Activated T-helper 1 cell treated with Interleukin-2 at 50 U/mL for 16 hours (primary cell): ENCODE measurements around the gene PANK1.

ENCODE experiments used
- DNase-seq: peaks from one replicate; pipeline ENCODE4 v3.0.0-alpha.2; 2020; ENCODE audit warnings: low read depth

The PANK1 gene

DNA sequence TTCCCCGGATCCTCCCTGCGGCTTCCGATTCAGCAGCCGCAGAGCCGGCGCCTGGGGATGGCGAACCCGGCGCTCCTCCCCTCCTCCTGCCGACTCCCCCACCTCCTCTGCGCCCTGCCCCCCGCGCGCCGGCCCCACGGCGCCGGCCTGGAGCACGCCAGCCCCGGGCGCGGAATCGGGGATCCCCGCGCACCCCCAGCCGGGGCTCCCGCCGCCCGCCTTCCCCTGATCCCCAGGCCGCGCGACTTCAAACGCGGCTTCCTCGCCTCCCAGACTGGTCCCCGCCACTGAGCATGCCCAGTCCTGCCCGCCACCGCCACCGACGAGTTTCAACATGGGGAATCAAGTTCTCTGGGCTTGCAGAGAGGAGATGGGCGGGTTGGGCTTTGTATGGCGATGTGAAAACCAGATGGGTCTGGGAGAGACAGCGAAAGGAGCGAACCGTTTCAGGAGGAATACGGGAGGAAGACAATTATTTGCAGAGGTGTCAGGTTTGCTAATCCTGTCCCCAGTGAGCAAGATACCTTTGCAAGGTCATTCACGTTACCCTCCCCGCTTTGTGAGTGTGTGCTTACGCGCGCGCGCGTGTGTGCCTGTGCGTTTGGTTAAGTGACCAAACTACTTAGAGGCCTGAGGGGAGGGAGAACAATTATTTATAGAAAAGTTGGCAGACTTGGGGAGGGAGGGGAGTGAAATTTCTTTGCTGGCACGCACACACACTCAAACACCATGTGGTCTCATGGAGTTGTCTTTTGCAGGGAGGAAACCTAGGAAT, at the start of gene PANK1:
Gene PANK1, minus strand, starts transcription at position 276 of the 775 bp plus-strand sequence. CDS start 351 bp downstream, outside the sequence.
- DNase-seq, result peak; percentile 47

GRCh38 chr10:89693176-89693575, 48.1 kb upstream of the PANK1 start:
- no peak for DNase-seq

DNA sequence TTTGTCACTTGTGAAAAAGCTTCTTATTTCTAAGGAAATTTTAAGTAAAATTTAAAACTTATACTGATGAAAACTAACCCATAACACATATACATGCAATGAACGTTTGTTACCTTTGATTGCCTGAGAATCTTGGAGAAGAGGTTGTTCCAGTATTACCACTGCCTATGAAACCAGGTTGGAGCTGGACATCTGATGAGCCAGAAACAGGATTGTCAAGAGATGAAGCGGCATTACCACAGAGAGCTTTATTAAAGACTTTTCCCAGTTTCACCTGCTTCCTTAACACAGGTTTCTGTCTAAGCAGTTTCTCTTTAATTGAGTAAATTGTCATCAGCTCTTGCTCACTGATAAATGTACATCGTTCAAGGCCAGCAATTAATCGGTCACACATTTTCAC, 47.4 kb upstream of the PANK1 start:
- no peak for DNase-seq

- no peak for DNase-seq
Measured at GRCh38 chr10:89690027-89690426, 45.0 kb upstream of the PANK1 start.

GRCh38 chr10:89685936-89686335, 40.9 kb upstream of the PANK1 start:
- DNase-seq, result no peak

DNA sequence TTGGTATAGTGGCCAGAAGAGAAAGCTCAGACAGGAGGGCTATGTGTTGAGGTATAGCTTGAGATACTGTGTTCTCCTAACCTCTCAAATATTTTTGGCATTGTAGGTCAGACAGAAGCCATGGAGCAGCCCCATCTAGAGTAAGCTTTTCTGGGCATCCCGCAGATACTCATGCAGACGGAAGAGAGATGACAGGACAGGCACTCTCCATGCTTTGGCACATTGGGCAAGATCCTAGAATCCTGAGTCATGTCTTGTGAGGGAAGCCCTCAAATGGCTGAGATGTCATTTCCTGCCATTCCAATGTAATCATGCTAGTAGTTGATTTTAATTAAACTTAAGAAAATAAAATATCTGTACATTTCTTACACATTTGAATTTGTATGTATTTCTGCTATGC, 39.6 kb upstream of the PANK1 start:
- no peak for DNase-seq

DNA sequence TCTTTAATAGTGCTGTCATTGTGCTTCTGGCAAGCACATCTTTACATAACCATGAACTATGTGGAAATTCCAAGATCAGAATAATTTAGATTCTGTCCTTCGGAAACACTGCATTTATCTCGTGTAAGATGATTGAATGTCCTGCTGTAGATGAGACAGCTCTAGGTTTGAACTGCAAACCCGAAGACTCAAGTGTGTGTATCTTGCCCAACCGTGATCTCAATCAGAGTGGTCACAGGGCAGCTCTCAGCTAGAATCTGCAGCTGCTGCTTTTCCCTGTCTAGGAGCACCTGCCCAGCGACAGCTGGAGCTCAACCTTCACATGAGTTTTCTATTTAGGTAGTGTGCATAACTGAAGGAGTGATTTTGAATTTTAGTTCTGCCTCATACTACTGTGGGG, 38.8 kb upstream of the PANK1 start:
- DNase-seq, result no peak

DNA sequence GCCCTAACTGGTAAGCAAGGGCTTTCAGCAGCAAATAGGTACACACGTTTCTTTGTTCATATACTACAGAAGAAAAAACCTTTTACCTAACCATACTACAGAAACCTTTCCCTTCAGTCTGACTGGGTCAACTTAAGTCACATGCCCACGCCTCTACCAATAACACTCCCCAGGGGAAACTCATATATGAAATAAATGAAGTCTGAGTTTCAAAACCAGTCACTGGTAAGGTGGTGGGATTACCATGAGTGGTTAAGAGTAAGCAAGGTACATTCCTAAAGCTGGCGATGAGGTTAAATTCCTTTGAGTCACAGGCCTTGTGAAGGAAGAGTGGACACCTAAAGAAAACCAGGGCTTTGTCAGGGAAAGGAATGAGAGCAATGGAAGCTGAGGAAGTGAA, 34.9 kb upstream of the PANK1 start:
- no peak for DNase-seq

DNA sequence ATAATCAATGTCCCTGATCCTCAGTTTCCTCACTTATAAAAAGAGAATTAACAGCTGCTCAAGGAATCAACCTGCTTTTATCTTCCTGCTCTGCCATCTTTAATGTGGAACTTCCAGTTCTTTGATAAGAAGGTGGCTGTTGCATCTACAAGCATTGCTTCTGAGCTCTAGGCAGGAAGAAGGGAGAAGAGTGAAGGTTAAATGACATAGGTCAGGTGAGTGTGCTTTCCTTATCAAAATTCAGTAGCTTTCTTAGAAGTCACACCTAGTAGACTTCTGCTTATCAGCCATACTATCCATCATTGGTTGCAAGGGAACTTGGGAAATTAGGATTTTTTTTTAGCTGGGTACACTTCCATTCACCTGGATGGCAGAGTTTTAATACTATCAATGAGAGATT, 32.3 kb upstream of the PANK1 start:
- no peak for DNase-seq

GRCh38 chr10:89670926-89671325, 25.9 kb upstream of the PANK1 start:
- DNase-seq, result no peak

DNA sequence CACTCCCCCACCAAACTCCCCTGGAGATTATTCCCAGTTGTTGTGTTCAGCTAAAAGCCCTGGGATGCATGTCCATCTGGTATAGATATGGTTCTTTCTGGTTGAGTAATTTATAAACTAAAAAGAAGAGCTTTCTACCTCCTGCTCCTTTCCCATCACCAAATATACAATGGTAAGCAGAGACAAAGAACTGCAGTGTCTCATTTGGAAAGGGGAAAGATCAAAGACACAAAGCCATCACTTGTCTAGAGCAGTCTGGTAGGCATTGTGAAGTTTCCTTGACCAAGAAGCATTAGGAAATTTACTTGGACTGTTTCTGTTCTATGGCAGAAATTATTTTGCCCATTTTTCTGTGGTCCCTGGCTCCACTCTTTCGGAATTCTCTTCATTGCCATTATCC, 24.9 kb upstream of the PANK1 start:
- no peak for DNase-seq

DNA sequence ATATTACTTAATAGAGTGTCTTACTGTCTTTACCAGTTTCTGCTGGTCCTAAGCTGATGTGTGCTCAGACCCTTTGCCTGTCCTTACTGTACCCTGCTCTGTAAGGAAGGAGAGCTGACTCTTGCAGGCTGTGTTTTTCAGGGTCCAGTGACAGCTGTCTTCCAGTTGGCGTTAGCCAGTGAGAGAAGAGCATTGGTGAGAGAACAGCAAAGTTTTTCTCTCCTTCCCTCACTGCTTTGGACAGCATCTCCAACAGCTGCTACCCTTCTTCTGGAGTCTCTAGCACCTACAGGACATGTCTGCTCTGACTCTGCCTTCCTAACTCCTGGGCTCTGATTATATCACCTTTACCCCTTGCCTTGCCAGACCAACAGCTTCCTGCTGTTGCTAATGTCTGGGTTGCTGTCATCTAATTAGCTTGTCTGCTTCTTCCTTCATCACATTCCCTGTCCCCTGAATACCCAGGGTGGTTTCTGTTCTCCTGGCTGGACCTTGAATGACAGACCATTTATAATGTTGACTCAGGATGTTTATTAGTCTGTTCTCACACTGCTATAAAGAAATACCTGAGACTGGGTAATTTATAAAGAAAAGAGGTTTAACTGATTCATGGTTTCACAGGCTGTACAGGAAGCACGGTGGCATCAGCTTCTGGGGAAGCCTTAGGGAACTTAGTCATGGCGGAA, 23.5 kb upstream of the PANK1 start:
- DNase-seq, result no peak

- DNase-seq, result no peak
Measured at GRCh38 chr10:89666138-89666537, 21.1 kb upstream of the PANK1 start.

GRCh38 chr10:89665302-89665701, 20.3 kb upstream of the PANK1 start:
- no peak for DNase-seq

DNA sequence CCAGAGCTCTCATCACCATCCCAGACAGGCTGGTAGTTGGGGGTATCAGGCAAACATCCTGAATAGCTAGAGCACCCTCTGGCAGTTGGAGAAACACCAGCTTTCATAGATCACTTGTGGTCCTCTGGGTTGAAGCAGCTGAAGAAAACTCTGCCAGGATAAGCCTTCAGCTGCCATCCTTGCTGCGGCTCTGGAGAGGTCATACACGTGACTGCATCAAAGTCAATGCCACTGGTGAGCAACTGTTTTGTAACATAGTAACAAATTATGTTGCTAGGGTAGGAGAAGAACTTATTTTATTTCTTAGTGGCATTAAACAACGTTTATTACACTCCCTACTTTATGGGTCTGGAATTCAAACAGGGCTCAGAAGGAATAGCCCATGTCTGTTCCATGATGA, 19.2 kb upstream of the PANK1 start:
- no peak for DNase-seq

DNA sequence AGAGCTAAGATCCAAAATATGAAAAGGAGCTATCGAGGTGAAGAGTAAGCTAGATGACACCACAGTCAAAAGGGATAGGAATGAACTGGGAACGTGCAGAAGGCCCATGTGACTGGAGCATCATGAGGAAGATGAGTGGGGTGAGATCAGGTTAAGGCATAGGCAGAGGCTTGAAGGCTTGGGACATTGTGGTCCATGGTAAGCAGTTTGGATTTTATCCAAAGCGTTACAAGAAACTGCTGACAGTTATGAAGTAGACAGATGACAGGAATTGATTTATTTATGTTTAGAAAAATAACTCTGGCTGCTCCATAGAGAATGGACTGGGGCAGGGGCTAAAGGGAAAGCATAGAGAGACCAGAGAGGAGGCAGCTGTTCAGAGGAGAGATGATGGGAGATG, 18.1 kb upstream of the PANK1 start:
- DNase-seq, result no peak

DNA sequence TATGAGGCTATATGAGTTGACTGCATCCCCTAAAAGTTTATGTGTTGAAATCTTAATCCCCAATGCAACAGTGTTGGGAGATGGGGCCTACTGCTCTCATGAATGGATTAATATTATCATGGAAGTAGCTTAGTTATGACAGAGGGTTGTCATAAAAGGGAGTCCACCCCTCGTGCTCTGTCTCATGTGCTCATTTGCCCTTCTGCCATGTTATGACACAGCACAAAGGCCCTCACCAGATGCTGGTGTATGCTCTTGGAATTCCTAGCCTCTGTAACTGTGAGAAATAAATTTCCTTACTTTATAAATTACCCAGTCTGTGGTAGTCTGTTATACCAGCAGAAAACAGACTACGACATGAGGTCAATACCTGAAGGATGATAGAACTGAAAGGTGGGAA, 17.6 kb upstream of the PANK1 start:
- DNase-seq, result no peak

DNA sequence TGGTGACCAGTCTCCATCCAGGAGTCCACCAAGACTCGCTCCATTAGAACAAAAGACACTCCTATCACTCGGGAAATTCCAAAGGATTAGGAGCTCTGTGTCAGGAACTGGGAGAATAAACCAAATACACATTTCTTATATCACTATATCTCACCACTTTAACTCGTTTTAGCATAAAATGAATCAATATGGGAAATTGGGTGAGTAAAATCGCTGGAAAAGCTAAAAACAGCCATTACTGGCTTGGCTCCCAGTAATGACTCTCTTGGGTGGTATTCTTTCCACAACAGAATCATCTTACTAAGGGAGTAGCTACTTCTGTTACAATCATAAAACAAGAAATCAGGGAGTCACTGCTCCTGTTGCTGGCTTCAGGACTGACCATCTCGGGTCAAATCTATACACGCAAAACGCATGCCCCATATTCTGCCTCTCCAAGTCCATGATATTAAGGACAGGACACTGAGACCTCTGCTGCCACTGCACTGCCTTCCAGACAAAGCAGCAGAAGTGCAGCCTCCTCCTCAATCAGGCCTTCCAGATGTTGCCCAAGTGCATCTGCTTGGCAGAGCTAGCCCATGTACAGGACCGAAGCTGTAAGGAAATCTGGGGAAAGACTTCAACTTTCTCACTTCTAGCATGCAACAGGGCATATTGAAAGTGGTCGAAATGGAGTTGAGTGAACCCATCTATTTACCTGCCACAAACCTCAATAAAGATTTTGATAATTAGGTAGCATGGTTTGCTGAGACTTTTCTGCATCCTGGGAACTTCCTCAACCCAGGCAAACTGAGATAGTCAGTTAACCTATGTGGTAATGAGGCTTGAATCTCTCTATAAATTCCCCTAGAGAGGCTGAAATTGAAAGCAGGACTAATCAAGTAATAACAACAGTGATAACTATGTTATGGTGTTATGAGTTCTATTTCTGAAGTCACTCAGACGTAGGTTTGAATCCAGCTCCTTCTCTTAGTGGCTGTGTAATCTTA, 14.4 kb upstream of the PANK1 start:
- no peak for DNase-seq

DNA sequence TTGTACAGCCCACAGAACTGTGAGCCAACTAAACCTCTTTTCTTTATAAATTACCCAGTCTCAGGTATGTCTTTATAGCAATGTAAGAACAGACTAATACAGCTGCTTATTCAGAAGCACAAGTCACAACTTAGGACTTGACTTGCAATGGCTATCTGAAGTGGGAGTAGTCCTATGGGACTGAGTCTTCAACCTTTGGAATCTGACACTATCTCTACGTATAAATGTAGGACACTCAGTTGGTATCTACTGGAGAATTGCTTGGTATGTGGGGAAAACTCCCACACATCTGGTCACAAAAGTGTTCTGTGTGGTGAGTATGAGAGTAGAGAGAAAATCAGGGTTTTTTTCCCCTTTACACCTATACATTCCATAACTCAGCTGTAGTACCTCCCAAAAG, 12.3 kb upstream of the PANK1 start:
- no peak for DNase-seq

DNA sequence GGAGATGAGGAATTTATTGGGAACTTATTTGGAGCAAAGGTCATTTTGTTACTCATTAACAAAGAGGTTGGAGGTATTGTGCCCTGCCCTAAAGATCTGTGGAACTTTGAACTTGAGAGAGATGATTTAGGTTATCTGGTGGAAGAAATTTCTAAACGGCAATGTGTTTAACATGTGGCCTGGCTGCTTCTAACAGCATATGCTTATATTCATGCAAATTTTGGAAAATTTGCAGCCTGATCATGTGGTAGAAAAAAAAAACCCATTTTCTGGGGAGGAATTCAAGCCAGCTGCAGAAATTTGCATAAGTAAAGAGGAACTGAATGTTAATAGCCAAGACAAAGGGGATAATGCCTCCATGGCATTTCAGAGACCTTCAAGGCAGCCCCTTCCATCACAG, 10.7 kb upstream of the PANK1 start:
- no peak for DNase-seq

DNA sequence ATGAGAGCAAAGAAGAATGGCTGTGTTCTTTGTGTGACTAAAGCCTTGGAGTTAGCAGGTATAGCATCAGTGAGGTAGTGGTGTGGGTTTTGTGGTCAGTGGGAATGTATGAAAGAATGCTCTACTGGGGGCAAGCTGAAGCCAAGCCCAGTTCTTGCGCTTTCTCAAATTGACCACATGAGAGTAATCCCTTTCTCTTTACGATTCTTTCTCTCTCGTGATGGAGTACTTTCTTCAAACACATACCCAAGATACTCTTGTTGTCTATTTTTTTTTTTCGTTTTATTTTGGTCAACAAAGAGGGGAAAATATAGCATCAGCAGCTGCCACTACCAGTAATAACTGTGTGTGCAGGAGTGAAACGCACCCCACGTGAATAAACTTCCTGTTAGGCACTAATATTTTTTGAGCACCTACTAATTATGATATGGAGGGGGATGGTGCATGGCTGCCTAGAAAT, 8.4 kb upstream of the PANK1 start:
- DNase-seq, result no peak

DNA sequence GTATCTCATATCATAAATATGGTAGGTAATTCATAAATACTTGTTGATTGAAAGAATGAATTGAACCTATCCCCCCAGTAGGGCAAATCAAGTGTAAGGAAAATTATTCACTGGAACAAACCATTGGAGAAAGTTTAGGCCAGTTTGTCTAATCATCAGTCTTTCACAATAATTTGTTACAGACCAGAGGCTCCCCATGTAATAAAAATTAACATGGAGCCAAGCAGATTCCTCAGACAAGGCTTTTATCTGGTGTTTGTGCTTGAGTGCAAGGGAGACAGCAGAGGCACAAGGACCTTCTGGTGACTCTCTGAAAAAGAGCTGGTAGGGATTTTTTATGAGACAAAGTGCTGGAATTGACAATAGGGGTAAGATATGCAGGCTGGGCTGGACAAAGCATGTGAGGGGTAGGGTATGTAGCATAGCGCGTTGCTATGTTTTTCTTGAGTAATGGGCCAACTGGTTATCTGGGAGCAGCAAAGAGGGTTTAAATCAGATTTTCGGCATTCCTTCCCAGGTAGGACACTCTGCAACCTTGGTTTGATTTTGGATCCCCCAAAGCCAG, 7.8 kb upstream of the PANK1 start:
- no peak for DNase-seq
